Activated T-cell treated with anti-CD3 and anti-CD28 coated beads for 48 hours (primary cell): ENCODE measurements around the gene DENND5A.
"Not testable (repeated sequence)": the region's sequence is repeated elsewhere in the genome, so short reads cannot be mapped to it uniquely, and the experiment has no call there.

Experiments used
- DNase-seq: peaks from one replicate; pipeline ENCODE4 v3.0.0-alpha.2; 2020; ENCODE audit warnings: low read depth

Gene DENND5A

DNA sequence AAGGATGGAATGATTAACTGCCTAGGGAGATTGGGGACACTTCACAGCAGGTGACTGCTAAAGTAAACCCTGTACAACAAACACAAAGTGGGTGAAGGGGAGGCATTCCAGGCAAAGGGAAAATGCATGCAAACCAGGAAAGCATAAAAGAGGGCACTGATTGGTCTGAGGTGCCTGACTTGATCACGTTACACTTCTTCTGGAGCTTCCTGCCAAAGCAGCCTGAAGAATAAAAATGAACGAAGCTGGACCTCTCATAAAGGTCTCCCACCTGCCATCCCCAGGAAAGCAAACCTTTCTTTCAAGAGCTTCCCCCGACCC lies 127.1 kb downstream of the DENND5A start:
- no peak for DNase-seq

DNA sequence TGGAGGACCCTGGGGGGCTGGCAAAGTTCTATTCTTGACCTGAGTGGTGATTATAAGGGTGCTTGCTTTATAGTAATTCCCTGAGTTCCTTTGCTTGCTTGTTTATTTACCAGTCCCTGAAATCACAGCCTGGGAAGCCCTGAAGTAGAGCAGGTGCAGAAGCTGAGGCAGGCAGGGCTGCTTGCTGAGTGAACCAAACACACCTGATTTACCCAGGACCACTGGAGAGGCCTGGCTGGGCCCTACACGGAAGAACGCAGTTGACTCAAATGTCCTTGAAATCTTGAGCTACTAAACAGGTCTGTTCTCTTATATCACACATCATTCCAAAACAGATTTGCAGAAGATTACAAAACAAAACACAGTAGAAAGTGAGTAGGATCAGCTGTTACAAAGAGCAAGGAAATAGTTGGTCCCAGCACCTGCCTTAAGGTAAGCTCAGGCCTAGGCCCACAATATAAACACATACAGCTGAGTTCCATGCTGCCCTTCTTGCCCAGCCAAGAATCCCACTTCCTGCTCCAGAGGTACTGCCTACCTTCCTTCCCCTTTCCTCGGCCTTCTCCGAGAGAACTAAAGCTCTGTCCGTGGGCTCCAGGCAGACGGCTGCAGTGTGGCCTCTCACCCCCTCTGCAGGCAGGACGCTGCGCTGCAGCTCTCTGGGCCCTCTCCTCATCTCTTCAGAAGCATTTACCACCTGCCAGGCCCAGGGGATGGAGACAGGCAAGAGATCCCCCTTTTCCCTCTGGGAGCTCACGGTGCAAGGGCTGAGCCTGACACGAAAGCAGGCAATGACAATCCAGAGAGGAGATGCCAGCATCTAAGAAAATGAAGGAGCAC lies 127.6 kb downstream of the DENND5A start:
- DNase-seq: peak; percentile 62

DNA sequence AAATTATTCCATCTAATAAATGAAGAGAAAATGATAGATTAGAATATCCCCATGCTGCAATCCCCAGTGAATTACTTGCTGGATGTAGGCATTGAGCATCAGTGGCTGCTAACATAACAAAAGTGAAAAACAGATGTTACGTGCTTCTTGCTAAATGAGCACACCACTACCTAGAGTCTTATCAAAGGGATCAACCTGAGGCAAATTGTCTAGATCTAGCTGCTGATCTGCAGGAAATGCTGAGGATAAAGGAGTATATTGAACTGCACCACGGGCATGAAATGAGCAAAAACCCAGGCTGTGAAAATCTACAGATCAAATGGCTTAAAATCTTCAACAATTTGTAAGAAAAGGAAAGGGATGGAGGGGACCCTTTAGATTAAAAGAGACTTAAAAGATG lies 128.4 kb downstream of the DENND5A start:
- no peak for DNase-seq

DNA sequence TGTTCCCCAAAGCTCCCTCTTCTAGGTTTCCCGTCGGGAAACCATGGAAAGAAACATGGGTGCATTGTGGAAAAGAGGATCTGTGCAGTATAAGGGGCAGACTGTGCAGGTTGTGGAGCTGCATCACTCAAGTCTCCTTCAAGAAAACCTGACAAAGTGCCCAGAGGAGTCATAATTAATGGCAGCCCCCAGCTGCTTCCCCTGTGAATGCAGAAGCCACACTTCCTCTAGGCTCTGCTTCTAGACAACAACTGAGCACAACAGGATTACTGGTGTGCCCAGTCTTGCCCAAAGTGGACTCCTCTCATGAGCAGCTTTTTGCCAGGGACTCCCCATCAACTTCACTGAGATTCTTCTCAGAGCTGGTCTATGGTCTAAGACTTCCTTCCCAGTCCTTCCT lies 131.2 kb downstream of the DENND5A start:
- no peak for DNase-seq

DNA sequence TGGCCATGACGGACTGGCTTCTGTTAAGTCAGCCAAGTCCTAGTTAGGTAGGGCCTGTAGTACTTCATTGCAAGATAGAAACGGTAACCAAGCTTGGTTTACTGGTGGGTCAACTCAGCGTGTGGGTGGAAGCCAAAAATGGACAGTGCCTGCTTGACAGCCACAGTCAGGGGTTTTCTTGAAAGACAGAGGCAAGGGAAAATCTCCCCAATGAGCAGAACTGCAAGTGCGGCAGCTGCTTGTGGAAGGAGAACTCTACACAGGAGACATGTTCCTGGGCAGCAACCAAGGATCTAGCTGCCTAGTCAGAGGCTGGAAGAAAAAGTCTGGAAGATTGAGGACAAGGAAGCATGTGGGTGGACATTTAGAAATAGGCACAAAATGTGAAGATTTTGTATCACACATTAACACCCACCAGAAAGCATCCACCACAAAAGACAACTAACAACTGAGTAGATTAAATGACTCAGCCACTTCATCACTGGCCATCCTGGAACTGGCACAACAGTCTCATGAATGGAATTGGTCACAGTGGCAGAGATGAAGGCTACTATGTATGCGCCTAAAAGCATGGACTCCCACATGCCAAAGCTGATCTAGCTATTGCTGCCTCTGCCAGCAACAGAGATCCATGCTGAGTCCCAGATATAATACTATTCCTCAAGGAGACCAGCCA lies 132.8 kb downstream of the DENND5A start:
- no peak for DNase-seq

DNA sequence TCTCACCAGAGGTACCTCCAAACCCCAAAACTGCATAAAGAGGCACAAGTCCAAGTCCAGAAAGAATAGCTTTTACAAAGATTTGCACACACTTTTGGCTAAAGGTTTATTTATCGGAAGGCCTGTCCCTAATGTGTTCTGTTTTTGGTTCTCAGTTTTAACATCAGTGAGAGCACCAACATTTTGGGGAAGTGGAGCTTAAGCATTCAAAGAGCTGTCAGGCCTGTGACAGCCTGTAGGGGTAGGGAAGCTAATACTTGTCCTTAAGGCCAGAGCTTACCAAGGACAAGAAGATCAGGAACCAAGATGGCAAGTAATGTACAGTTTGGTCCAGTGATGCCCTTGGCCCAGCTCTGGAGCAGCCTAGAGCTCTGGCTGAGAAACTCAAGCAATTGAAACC lies 134.9 kb downstream of the DENND5A start:
- no peak for DNase-seq

DNA sequence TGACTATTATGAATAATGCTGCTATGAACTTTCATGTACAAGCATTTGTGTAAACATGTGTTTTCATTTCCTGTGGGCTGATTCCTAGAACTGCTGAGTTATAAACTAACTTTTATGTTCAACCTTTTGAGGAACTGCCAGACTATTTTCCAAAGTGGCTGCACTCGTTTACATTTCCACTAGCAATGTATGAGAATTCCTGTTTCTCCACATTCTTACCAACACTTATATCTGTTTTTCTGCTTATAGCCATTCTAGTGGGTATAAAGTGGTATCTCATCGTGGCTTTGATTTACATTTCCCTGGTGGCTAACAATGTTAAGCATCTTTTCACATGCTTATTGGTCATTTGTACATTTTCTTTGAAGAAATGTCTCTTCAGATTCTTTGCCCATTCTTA lies 138.5 kb downstream of the DENND5A start:
- no peak for DNase-seq

DNA sequence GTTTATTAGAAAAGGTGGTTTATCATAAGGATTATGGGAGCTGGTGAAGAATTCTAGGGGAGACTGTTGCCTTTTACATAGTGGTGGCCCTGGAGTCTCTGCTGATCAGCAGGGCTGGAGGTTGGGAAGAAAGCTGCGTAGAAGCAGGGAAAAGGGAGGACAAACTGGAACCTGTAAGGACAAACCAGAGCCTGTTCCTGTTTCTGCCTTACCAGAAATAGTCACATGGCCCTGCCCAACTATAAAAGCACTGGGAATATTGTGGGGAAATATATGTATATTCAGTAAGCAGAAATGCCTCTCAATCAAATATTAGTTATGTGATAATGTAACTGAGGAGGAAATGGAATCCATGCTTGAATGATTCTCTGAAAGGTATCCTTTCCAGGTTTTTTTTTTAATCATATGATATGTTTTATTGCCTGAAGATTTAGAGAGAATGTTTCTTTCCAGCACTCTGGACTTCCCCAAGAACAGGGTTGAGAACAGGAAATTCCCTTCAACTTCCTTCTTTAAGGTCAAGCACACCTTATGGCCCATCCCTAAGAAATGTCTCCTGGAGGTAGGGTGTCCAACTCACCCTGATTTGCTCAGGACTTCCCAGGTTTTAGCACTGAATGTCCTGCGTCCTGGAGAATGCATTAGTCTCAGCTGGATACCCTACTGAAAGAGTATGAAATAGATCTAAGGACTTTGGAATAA lies 139.8 kb downstream of the DENND5A start:
- DNase-seq: no peak

DNA sequence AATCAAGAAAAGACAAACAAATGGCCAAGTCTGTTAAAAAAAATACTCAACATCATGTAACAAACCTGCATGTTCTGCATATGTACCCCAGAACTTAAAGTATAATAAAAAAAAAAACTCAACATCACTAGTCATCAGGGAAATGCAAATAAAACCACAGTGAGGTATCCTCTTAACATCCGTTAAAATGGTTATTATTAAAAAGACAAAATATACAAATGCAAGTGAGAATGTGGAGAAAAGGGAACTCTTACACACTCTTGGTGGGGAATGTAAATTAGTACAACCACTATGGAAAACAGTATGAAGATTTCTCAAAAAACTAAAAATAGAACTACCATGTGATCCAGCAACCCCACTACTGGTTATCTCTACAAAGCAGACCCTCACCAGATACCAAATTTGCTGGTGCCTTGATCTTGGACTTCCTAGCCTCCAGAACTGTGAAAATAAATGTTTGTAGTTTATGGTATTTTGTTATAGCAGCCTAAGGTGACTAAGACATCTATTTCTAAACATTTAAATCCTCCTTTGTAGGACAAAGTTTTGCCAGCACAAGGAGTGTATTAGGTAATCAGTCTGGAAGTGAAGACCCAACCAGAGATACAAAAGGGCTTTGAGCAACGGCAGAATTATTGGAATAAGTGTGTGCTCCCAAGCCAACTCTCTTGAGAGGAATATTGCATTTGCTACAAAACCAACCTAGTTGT lies 141.4 kb downstream of the DENND5A start:
- no peak for DNase-seq

DNA sequence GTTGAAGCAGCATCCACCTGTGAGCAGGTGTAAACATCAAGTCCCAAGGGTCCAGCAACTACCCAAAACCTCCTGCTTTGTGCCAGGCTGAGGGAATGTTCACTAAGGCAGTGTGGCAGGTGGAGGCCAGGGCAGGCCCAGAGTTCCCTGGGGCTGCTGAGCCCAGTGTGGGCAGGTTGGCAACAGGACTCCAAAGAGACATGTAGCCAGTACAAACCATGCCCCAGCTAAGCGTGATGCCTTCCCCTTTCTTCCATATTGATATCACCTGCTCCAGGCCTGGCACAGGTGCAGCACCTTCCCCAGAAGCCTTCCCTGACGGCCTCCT lies 143.7 kb downstream of the DENND5A start:
- no peak for DNase-seq

DNA sequence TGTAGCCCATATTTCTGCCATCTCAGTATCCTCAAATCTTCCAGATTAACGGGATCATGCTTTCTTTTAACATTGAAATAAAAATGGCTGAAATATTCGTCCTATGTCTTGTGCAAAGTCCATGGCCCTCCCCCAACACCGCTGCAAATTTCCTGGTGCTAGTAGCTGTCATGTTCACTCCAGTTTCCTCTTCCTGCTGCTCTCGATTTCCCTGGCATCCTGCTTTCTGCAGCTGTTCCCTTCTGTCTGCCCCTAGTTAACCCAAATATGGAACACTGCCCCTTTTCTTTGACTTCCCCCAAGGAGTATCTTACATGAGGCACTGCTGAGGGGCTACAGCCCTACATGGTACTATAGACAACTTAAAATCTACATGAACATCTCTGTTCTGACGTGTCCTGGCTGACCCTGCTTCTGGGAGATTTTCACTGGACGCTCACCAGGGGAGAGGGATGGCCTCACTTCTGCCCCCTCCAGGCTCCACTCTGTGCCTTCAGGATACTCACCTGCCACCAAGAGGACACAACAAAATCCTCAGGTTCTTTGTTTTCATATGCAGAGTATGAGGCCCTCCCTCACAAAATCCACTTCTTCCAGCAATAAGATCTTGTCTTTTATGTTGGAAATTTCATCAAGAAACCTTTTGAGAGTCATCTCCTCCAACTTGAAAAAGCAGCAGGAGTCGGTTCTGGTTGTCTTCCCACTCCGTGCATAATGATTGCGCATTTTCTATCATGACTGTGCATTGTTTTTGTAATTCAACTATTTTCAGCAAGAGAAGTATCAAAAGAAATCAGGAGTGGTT lies 144.3 kb downstream of the DENND5A start:
- no peak for DNase-seq

DNA sequence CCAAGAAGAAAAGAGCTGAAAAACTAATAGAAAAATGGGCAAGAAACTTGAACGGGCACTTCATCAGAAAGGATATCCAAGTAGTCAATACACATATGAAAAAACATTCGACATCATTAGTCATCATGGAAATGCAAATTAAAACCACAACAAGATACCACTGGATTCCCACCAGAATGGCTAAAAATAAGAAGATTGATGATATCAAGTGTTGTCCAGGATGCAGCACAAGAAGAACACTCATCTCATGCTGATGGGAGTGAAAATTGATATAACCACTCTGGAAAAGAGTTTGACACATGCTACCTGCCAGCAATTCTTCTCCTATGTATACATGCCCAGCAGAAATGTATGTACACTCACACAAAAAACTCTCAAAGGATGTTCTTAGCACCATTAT lies 146.9 kb downstream of the DENND5A start:
- DNase-seq: no peak

DNA sequence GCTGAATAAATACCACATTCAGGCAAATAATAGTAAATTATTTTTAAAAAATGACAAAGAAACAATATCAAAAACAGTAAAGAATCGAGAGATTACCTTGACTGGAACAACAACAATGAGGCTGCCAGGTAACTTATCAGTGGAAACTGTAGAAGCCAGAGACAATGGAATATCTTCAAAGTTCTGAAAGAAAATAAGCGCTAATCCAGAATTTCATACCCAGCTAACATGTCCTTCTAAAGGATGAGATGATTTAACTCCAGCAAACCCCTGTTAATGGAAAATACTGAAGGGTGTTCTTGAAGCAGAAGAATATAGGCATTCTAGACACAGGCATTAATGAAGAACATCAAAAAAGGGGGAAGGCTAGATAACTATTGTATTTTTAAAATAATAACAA lies 153.1 kb downstream of the DENND5A start:
- DNase-seq: no peak

DNA sequence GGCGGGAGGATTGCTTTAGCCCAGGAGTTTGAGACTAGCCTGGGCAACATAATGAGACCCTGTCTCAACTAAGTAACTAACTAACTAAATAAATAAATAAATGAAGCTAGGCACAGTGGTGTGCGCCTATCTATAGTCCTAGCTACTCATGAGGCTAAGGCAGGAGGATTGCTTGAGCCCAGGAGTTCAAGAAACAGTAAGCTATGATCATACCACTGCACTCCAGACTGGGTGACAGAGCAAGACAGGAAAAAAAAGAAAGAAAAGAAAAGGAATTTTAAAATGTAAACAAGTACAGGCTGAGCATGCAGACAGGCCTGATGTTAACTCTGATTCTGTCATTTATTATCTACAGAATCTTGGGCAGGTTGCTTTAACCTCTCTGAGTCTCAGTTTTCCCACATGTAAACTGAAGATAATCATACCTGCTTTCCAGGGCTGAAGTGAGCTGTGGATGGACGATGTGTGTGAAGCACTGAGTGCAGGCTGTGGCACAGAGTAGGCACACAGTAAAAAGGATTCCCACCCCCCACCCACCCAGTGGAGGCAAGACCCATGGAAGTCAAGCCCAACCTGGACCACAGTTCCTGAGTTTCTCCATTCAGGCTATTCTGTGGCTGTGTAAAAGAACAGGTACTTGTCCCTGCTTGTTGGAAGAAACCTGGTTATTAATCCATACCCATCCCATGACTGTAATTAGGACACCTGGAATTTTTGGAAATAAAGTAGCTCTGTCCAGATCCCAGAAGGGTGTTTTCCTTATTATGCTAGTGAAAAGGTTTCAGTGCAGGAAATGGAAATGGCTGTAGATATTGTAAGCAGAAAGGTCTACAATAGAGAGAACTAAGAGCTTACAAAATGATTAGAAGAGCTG lies 155.1 kb downstream of the DENND5A start:
- no peak for DNase-seq

DNA sequence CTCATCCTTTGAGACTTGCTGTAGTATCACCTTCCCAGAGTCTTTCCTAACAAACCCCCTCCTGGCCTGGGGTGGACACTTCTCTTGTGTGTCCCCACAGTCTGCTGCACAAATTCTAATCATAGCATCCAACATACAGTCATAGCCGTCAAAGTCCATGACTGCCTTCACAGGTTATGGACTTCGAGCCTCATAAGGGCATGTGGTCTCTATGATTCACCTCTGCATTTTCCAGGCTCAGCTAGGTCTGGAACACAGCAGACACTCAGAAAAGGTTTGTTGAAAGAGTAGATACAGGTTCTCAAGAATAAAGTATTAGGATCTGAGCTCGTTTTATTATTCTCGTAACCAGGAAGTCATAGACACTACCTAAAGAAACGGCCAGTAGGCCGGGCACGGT lies 160.6 kb downstream of the DENND5A start:
- no peak for DNase-seq

DNA sequence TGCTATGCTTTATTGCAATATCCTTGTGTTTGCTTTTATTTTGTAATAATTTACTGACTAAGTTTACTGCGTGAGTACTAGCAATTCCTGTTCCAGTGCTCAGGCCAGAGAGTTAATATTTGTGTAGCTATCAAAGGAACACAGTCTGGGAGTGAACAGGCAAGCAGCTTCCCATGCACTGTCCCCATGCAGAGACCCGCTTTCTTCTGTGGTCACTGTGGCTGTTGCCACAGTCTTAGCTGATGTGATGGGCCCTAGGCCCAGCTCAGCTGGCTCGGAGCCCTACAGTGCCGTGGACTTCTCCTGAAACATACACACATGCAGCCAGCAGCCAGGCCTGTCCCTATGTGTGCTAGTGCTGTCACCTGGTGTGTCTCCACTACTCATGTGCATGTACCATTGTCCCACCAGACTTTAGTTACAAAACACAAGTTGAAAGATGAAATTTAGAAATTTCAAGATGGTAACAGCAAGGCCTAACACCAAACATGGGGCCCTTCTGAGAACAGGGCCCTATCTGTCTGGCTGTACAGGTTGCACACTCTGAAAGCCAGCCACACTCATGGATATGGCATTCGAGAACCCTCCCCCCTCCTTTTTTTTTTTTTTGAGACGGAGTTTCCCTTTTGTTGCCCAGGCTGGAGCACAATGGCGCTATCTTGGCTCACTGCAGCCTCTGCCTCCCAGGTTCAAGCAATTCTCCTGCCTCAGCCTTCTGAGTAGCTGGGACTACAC lies 161.4 kb downstream of the DENND5A start:
- DNase-seq: no peak

DNA sequence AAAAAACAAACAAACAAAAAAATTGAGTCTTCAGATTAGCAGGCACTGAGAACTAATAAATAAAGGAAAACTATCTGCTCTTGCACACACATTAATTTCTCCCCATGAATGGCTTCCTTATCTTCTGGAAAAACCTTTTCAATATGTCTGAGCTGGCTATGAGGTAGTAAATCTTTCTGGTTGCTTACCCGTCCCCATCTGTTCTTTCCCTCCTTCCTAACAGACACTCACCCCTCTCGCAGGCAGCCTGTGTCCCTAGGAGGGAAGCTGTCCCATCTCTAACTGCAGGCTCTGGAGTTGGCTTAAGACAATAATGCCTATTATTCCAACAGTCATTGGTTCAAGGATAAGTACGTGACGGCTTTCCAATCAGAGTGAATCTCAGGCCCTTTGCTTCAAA lies 165.5 kb downstream of the DENND5A start:
- DNase-seq: no peak

DNA sequence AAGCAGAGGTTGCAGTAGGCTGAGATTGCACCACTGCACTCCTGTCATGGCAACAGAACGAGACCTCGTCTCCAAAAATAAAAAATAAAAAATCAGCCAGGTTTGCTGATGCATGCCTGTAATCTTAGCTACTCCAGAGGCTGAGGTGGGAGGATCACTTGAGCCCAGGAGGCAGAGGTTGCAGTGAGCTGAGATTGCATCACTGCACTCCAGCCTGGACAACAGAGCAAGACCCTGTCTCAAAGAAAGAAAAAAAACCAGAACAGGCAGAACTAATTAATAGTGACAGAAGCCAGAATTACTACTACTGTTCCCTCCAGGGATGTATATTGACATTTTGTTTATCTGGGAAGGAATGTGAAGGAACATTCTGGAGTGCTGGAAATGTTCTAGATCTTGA lies 166.7 kb downstream of the DENND5A start:
- not testable (repeated sequence) for DNase-seq

DNA sequence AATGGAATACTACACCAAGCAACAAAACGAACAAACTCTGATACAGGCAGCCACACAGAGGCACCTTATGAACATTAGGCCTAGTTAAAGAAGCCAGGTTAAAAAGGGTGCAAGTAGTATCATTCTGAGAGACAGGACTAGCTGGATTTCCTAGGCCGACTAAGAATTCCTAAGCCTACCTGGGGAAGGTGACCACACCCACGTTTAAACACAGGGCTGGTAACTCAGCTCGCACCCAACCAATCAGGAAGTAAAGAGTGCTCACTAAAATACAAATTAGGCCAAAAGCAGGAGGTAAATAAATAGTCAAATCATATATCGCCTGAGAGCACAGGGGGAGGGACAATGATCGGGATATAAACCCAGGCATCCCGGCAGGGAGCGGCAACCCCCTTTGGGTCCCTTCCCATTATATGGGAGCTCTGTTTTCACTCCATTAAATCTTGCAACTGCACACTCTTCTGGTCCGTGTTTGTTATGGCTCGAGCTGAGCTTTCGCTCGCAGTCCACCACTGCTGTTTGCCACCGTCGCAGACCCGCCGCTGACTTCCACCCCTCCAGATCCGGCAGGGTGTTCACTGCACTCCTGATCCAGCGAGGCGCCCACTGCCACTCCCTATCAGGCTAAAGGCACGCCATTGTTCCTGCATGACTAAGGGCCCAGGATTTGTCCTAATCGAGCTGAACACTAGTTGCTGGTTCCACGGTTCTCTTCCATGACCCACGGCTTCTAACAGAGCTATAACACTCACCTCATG lies 167.8 kb downstream of the DENND5A start:
- not testable (repeated sequence) for DNase-seq
